ENCODE data around the gene CC2D2B. TPM values are rescaled to one million over a fixed set of nuclear protein-coding genes. Genes with fewer than 3 reads are reported as not detected.

Gene CC2D2B
- total and polyA plus RNA-seq, 4 donors, result 0.29 to 5.0 (median 0.72) TPM

DNA sequence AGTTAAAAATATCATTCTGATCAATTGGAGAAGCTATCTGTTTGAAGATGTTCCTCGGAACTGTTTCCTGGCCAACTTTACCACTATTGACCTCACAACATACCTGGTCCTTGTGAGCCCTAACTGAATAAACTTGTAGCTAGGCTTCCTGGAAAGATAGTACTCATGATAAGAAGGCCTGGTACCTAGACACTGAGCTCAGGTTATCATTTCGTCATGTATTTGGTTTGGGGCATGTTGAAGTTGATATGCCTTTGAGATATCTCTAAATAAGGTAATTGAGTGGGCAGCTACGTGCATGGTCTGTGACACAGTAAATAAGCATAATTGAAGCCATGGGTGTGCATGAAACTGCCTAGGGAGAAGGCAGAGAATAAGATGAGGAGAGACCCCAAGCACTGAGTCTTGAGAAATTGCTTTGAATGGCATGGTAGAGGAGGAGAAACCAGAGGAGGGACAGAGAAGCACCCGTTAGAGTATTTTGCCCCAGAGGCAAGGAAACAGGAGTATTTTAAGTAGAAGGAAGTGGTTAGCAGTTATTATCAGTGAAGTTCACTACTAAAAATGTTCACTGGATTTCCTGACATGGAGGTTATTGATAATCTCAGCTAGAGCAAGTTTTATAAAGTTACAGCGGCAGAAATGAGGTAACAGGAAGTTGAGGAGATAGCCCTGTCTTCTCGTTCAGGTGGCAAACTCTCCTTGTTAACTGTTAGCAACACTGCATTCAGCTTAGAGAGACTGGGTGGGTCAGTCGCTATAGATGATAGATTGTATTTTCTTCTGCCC lies 55.6 kb downstream of the CC2D2B start:
- Histone ChIP-seq H3K4me3 (no peak overlapping the region), H3K36me3 (ENCODE audit: control insufficient read depth in 4 of 4, insufficient read depth in 4 of 4, low read length in 4 of 4) (no peaks in the 10 kb centered on the region), H3K27ac (ENCODE audit: low read depth in 1 of 2, low read length in 1 of 2) (no peak overlapping the region), H3K4me1 (ENCODE audit: control insufficient read depth in 5 of 5, insufficient read depth in 5 of 5, low read length in 5 of 5) (no peaks in the 10 kb centered on the region), H3K9ac (ENCODE audit: insufficient read depth in 1 of 2, low read length in 2 of 2) (no peak overlapping the region), H3K27me3 (ENCODE audit: control insufficient read depth in 3 of 3, insufficient read depth in 3 of 3, low read length in 2 of 3) (no peaks in the 10 kb centered on the region), H3K9me3 (ENCODE audit: control insufficient read depth in 4 of 4, insufficient read depth in 3 of 4, low read length in 3 of 4) (peaks cover 0 to 7% (median under 1%) of the 10 kb centered on the region in 4 donors)
- ATAC-seq (ENCODE audit: insufficient read depth, low FRiP score) (no peak), DNase-seq (no peak)
- TF ChIP-seq, protein P1, sequence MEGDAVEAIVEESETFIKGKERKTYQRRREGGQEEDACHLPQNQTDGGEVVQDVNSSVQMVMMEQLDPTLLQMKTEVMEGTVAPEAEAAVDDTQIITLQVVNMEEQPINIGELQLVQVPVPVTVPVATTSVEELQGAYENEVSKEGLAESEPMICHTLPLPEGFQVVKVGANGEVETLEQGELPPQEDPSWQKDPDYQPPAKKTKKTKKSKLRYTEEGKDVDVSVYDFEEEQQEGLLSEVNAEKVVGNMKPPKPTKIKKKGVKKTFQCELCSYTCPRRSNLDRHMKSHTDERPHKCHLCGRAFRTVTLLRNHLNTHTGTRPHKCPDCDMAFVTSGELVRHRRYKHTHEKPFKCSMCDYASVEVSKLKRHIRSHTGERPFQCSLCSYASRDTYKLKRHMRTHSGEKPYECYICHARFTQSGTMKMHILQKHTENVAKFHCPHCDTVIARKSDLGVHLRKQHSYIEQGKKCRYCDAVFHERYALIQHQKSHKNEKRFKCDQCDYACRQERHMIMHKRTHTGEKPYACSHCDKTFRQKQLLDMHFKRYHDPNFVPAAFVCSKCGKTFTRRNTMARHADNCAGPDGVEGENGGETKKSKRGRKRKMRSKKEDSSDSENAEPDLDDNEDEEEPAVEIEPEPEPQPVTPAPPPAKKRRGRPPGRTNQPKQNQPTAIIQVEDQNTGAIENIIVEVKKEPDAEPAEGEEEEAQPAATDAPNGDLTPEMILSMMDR (IDR thresholded peaks at IDR 0.05; ENCODE audit: control extremely low read depth, extremely low read depth), result no peak
- WGBS, 2 donors, result 41 to 51% methylated on average over 7 of the region's 7 CpGs

DNA sequence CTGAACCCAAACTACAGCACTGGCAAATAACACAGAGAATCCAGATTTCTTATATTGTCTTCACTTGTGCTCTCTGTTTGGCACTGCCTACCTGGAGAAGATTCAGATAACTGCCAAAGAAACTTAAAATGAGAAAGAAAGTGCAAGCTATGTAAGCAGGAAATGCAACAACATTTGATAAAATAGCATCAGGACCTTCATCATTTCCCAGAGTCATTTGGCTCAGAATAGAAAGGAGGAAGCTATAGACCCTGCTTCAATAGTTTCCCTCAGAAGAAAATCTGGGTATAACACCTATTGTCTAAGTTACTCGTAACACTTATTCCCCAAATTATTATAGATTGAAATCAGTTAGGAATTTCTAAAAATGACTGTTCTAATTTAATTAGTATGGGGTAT lies 56.2 kb downstream of the CC2D2B start:
- WGBS, 2 donors, result 28 to 54% methylated on average over 1 of the region's 1 CpG
- Histone ChIP-seq H3K27me3 (ENCODE audit: control insufficient read depth in 3 of 3, insufficient read depth in 3 of 3, low read length in 2 of 3) (no peaks in the 10 kb centered on the region), H3K9ac (ENCODE audit: insufficient read depth in 1 of 2, low read length in 2 of 2) (no peak overlapping the region), H3K9me3 (ENCODE audit: control insufficient read depth in 4 of 4, insufficient read depth in 3 of 4, low read length in 3 of 4) (peaks cover 0 to 7% (median under 1%) of the 10 kb centered on the region in 4 donors), H3K4me3 (no peak overlapping the region), H3K36me3 (ENCODE audit: control insufficient read depth in 4 of 4, insufficient read depth in 4 of 4, low read length in 4 of 4) (no peaks in the 10 kb centered on the region), H3K4me1 (ENCODE audit: control insufficient read depth in 5 of 5, insufficient read depth in 5 of 5, low read length in 5 of 5) (no peaks in the 10 kb centered on the region), H3K27ac (ENCODE audit: low read depth in 1 of 2, low read length in 1 of 2) (no peak overlapping the region)
- ATAC-seq (ENCODE audit: insufficient read depth, low FRiP score), result no peak
- TF ChIP-seq, protein P1 (IDR thresholded peaks at IDR 0.05; ENCODE audit: control extremely low read depth, extremely low read depth), result no peak
- no peak for DNase-seq

- DNase-seq, result peak; percentile 42 to 61 (median 59)
- no peaks in the 10 kb centered on the region for H3K4me1 ChIP-seq (ENCODE audit: control insufficient read depth in 5 of 5, insufficient read depth in 5 of 5, low read length in 5 of 5)
- WGBS, 2 donors, result 78 to 82% methylated on average over 1 of the region's 1 CpG
Measured at GRCh38 chr10:95964756-95965155, 57.0 kb downstream of the CC2D2B start.

More at GRCh38 chr10:95964756-95965155, 57.0 kb downstream of the CC2D2B start:
- Histone ChIP-seq H3K9me3 (ENCODE audit: control insufficient read depth in 4 of 4, insufficient read depth in 3 of 4, low read length in 3 of 4) (peaks cover 0 to 5% (median 0%) of the 10 kb centered on the region in 4 donors), H3K4me3 (no peak overlapping the region), H3K9ac (ENCODE audit: insufficient read depth in 1 of 2, low read length in 2 of 2) (no peak overlapping the region), H3K27ac (ENCODE audit: low read depth in 1 of 2, low read length in 1 of 2) (no peak overlapping the region), H3K36me3 (ENCODE audit: control insufficient read depth in 4 of 4, insufficient read depth in 4 of 4, low read length in 4 of 4) (no peaks in the 10 kb centered on the region), H3K27me3 (ENCODE audit: control insufficient read depth in 3 of 3, insufficient read depth in 3 of 3, low read length in 2 of 3) (no peaks in the 10 kb centered on the region)
- ATAC-seq (ENCODE audit: insufficient read depth, low FRiP score), result no peak
- TF ChIP-seq, protein P1 (IDR thresholded peaks at IDR 0.05; ENCODE audit: control extremely low read depth, extremely low read depth), result no peak
